ENCODE measurements around the gene CYP8B1. TPM values are rescaled to one million over a fixed set of nuclear protein-coding genes. Genes with fewer than 3 reads are reported as not detected.

CYP8B1 gene
- total RNA-seq, 1 donor from 2014 or later: not detected

DNA sequence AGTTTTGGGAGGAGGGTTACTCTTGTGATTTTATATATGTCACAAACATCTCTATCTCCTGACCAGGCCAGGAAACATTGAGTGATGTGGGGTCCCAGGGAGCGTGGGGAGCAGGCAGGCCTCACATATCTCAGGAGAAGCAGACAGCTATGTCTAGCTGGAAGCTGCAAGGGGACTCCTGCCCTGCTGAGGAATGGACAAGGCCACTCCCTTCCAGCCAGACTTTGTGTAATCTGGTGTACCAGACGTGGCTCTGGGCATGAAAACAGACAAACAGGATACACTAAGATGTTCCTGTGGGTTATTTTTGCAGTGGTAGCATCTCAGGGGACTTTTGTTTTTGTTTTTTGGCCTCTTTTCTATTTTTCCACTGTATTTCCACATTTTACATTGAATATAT lies 23.2 kb downstream of the CYP8B1 start:
- Mint-ChIP-seq H3K4me1 (no peaks in the 10 kb centered on the region), H3K36me3 (ENCODE audit: low read depth) (no peaks in the 10 kb centered on the region)

DNA sequence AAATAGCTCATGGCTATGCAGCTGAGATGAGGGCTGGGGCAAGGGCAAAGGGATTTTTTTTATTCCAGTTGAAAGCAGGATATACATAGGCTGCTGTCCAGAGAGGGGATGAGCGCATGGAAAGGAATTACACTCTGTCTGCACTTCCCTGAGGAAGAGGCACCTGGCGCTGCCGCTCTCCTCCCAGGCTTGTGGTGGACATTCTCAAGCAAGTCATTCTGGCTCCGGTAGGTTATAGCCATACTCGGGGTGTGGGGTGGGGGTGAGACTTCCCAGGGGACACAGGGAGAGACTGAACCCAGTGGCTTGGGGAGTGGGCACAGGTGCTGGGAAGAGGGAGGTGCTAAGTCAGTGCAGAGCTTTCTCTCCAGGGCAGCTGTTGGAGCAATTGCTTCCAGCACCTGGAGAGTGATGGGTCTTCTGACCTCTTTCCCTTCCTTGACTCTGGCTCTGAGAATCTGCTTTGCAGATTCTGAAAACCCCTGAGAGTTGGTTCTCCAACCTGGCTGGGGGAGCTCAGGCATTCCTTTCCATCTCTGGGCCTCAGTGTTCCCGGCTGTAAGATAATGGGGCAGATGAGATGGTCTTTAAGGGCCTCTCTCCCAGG lies 24.3 kb downstream of the CYP8B1 start:
- Mint-ChIP-seq H3K4me3 (no peak overlapping the region), H3K4me1 (no peaks in the 10 kb centered on the region), H3K27me3 (ENCODE audit: low read depth) (no peaks in the 10 kb centered on the region), H3K27ac (ENCODE audit: unreplicated experiment) (no peak overlapping the region), H3K36me3 (ENCODE audit: low read depth) (no peaks in the 10 kb centered on the region), H3K9me3 (no peaks in the 10 kb centered on the region)
- no peak for DNase-seq (ENCODE audit: low read depth, low spot score)
- TF ChIP-seq, protein P1, sequence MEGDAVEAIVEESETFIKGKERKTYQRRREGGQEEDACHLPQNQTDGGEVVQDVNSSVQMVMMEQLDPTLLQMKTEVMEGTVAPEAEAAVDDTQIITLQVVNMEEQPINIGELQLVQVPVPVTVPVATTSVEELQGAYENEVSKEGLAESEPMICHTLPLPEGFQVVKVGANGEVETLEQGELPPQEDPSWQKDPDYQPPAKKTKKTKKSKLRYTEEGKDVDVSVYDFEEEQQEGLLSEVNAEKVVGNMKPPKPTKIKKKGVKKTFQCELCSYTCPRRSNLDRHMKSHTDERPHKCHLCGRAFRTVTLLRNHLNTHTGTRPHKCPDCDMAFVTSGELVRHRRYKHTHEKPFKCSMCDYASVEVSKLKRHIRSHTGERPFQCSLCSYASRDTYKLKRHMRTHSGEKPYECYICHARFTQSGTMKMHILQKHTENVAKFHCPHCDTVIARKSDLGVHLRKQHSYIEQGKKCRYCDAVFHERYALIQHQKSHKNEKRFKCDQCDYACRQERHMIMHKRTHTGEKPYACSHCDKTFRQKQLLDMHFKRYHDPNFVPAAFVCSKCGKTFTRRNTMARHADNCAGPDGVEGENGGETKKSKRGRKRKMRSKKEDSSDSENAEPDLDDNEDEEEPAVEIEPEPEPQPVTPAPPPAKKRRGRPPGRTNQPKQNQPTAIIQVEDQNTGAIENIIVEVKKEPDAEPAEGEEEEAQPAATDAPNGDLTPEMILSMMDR (conservative IDR thresholded peaks at IDR 0.05): no peak

More for the DNA sequence above, 23.2 kb downstream of the CYP8B1 start:
- no peak overlapping the region for H3K27ac Mint-ChIP-seq (ENCODE audit: unreplicated experiment)
- TF ChIP-seq, protein P1 (conservative IDR thresholded peaks at IDR 0.05): no peak
- no peak for DNase-seq (ENCODE audit: low read depth, low spot score)
- H3K27me3 Mint-ChIP-seq (ENCODE audit: low read depth): no peaks in the 10 kb centered on the region
- no peaks in the 10 kb centered on the region for H3K9me3 Mint-ChIP-seq
- no peak overlapping the region for H3K4me3 Mint-ChIP-seq

DNA sequence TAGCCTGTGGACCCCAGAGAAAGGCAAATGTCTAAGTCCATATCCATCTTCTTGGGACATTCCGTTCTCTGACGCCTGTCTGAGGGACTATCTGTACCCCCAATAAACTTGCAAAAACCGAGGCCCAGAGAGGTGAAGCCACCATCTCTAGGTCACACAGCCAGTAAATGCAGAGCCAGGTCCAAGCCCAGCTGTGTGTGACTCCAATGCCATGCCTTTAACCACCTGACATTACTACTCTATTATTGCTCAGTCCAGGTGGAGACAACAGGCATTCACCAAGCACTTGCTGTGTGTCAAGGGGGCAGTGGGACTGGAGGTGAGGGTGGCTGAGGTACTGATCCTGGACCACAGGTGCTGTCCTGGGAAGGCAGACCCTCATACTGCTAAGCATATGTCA lies 25.4 kb downstream of the CYP8B1 start:
- no peak for DNase-seq (ENCODE audit: low read depth, low spot score)
- Mint-ChIP-seq H3K36me3 (ENCODE audit: low read depth) (no peaks in the 10 kb centered on the region), H3K9me3 (no peaks in the 10 kb centered on the region), H3K4me1 (no peaks in the 10 kb centered on the region), H3K27me3 (ENCODE audit: low read depth) (no peaks in the 10 kb centered on the region), H3K4me3 (no peak overlapping the region), H3K27ac (ENCODE audit: unreplicated experiment) (no peak overlapping the region)
- TF ChIP-seq, protein P1 (conservative IDR thresholded peaks at IDR 0.05): no peak

DNA sequence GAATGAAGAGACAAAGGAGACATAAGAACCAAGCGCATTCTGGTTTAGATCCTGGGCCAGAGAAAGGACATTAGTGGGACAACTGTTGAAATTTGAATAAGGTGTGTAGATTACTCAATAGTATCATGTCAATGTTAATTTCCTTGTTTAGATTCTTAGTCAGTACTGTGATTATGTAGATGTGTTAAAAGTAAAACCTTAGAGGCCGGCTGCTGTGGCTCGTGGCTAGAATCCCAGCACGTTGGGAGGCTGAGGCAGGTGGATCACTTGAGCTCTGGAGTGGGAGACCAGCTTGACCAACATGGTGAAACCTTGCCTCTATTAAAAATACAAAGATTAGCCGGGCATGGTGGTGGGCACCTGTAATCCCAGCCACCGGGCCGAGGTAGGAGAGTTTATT lies 26.7 kb downstream of the CYP8B1 start:
- no peak for DNase-seq (ENCODE audit: low read depth, low spot score)

DNA sequence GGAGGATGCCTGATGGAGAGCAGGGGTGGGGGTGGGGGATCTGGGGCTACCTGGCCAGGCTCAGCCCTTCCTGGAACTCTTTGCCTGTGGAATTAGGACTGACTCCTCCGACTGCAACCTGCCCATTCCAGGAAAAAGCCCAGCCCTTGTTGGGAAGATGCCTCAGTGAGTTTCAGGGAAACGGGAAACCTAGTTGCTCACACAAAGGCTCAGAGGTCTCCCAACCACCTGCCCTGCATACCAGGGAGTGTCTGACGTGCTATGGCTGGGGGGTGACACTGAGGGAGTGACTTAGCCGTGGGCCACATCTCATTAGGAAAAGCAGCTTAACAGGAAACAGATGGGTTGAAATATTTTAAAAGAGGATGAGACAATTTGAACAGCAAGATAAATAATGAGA lies 27.9 kb downstream of the CYP8B1 start:
- no peak for DNase-seq (ENCODE audit: low read depth, low spot score)
- H3K9me3 Mint-ChIP-seq: no peaks in the 10 kb centered on the region
- no peak overlapping the region for H3K27ac Mint-ChIP-seq (ENCODE audit: unreplicated experiment)
- TF ChIP-seq, protein P1 (conservative IDR thresholded peaks at IDR 0.05): no peak
- no peaks in the 10 kb centered on the region for H3K36me3 Mint-ChIP-seq (ENCODE audit: low read depth)
- H3K4me1 Mint-ChIP-seq: no peaks in the 10 kb centered on the region
- no peak overlapping the region for H3K4me3 Mint-ChIP-seq
- no peaks in the 10 kb centered on the region for H3K27me3 Mint-ChIP-seq (ENCODE audit: low read depth)

More for the DNA sequence above, 26.7 kb downstream of the CYP8B1 start:
- no peak overlapping the region for H3K4me3 Mint-ChIP-seq
- no peaks in the 10 kb centered on the region for H3K9me3 Mint-ChIP-seq
- TF ChIP-seq, protein P1 (conservative IDR thresholded peaks at IDR 0.05): no peak
- H3K4me1 Mint-ChIP-seq: no peaks in the 10 kb centered on the region
- H3K27me3 Mint-ChIP-seq (ENCODE audit: low read depth): no peaks in the 10 kb centered on the region
- H3K27ac Mint-ChIP-seq (ENCODE audit: unreplicated experiment): no peak overlapping the region
- H3K36me3 Mint-ChIP-seq (ENCODE audit: low read depth): no peaks in the 10 kb centered on the region
